Neural crest cell (in vitro differentiated cells): Measurements from ENCODE around the gene AKAP13. TPM values are rescaled to one million over a fixed set of nuclear protein-coding genes. Genes with fewer than 3 reads are reported as not detected.
"Not testable (repeated sequence)": the region's sequence is repeated elsewhere in the genome, so short reads cannot be mapped to it uniquely, and the experiment has no call there.

Experiments
- DNase-seq: peaks from one replicate; pipeline ENCODE4 v3.0.0; 2021; ENCODE audit warnings: low read depth, mixed read lengths, low spot score
- H3K27ac Mint-ChIP-seq: one replicate; pipeline ENCODE4 v1.8.0; 2021; ENCODE audit warnings: mild to moderate bottlenecking, mixed read lengths; ENCODE audit not compliant: unreplicated experiment
- H3K27me3 Mint-ChIP-seq: 2 replicates; pipeline ENCODE4 v1.8.0; 2021; ENCODE audit warnings: low read depth, mild to moderate bottlenecking, mixed read lengths
- H3K36me3 Mint-ChIP-seq: 2 replicates; pipeline ENCODE4 v1.8.0; 2021; ENCODE audit warnings: low read depth, mild to moderate bottlenecking, mixed read lengths
- H3K4me1 Mint-ChIP-seq: 2 replicates; pipeline ENCODE4 v1.8.0; 2021; ENCODE audit warnings: mixed read lengths
- H3K4me3 Mint-ChIP-seq: one replicate; pipeline ENCODE4 v1.8.0; 2021; ENCODE audit warnings: mild to moderate bottlenecking, mixed read lengths
- H3K9me3 Mint-ChIP-seq: 2 replicates; pipeline ENCODE4 v1.8.0; 2021; ENCODE audit warnings: mixed read lengths
- total RNA-seq: library from RNA; stranded (reverse); gene quantifications from 2 replicates; pipeline ENCODE4 v1.2.1, GENCODE V29; 2021
- TF ChIP-seq, protein P1 (sequence below): fragments of 200-600 bp; sonication (generic); conservative IDR thresholded peaks from 2 replicates; pipeline ENCODE4 v1.5.0; 2021; ENCODE audit warnings: antibody characterized with exemption, mild to moderate bottlenecking

Gene AKAP13
- total RNA-seq, 1 donor from 2014 or later = 81.3 TPM

GRCh38 chr15:85651548-85651947 lies 271.1 kb downstream of the AKAP13 start:
- no peak overlapping the region for H3K27ac Mint-ChIP-seq
- H3K9me3 Mint-ChIP-seq = peaks cover 3% of the 10 kb centered on the region
- peaks cover 23% of the 10 kb centered on the region for H3K4me1 Mint-ChIP-seq
- H3K27me3 Mint-ChIP-seq = no peaks in the 10 kb centered on the region
- H3K36me3 Mint-ChIP-seq = peaks cover 16% of the 10 kb centered on the region
- no peak for DNase-seq
- TF ChIP-seq, protein P1, sequence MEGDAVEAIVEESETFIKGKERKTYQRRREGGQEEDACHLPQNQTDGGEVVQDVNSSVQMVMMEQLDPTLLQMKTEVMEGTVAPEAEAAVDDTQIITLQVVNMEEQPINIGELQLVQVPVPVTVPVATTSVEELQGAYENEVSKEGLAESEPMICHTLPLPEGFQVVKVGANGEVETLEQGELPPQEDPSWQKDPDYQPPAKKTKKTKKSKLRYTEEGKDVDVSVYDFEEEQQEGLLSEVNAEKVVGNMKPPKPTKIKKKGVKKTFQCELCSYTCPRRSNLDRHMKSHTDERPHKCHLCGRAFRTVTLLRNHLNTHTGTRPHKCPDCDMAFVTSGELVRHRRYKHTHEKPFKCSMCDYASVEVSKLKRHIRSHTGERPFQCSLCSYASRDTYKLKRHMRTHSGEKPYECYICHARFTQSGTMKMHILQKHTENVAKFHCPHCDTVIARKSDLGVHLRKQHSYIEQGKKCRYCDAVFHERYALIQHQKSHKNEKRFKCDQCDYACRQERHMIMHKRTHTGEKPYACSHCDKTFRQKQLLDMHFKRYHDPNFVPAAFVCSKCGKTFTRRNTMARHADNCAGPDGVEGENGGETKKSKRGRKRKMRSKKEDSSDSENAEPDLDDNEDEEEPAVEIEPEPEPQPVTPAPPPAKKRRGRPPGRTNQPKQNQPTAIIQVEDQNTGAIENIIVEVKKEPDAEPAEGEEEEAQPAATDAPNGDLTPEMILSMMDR = no peak
- H3K4me3 Mint-ChIP-seq = no peak overlapping the region

DNA sequence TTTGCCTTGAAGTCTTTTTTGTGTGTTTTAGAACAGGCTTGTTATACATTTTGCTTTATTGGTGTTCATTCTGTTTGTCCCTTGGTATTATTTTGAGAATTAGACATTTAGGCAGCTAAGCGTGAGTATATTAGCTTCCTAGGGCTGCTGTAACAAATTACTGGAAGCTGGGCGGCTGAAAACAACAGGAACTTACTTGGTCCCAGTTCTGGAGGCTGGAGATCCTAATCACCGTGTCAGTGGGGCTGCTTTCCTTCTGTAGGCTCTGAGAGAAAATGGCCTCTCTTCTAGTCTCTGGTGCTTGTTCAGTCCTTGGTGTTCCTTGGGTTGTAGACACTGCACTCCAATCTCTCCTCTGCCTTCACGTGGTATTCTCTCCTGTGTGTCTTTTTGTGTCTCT lies 272.1 kb downstream of the AKAP13 start:
- Mint-ChIP-seq H3K4me3 (no peak overlapping the region), H3K27me3 (no peaks in the 10 kb centered on the region), H3K36me3 (peaks cover 10% of the 10 kb centered on the region), H3K9me3 (no peaks in the 10 kb centered on the region), H3K27ac (peak overlapping the region; percentile 69), H3K4me1 (peaks cover 23% of the 10 kb centered on the region)
- TF ChIP-seq, protein P1 = no peak
- DNase-seq = no peak

- peaks cover 5% of the 10 kb centered on the region for H3K4me1 Mint-ChIP-seq
- TF ChIP-seq, protein P1 = no peak
- H3K27me3 Mint-ChIP-seq = no peaks in the 10 kb centered on the region
- no peak overlapping the region for H3K4me3 Mint-ChIP-seq
- peaks cover 9% of the 10 kb centered on the region for H3K36me3 Mint-ChIP-seq
- no peak for DNase-seq
- no peaks in the 10 kb centered on the region for H3K9me3 Mint-ChIP-seq
- no peak overlapping the region for H3K27ac Mint-ChIP-seq
These were observed 276.7 kb downstream of the AKAP13 start for GRCh38 chr15:85657132-85657531.

GRCh38 chr15:85658816-85659215 lies 278.4 kb downstream of the AKAP13 start:
- no peak overlapping the region for H3K4me3 Mint-ChIP-seq
- DNase-seq = no peak
- no peaks in the 10 kb centered on the region for H3K27me3 Mint-ChIP-seq
- TF ChIP-seq, protein P1 = no peak
- H3K36me3 Mint-ChIP-seq = peaks cover 7% of the 10 kb centered on the region
- peaks cover 5% of the 10 kb centered on the region for H3K4me1 Mint-ChIP-seq
- H3K27ac Mint-ChIP-seq = no peak overlapping the region
- H3K9me3 Mint-ChIP-seq = no peaks in the 10 kb centered on the region

DNA sequence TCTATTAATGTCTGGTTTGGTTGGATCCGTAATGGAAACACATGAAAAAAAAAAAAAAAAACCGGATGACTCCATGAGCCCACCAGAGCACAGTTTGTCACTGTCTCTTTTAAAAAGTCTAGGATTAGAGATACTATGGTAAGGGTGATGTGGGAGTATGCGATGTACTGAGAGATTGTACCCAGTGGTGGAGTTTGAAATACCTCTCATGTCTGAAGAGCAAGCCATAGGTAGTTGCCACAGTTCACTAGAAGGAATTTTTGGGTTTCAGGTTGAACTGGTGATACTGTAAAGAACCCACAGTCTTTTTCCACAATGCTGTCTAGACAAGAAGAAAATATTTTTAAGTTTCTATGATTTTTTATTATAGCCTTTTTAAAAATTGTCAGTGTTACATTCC lies 281.5 kb downstream of the AKAP13 start:
- no peak overlapping the region for H3K27ac Mint-ChIP-seq
- H3K9me3 Mint-ChIP-seq = no peaks in the 10 kb centered on the region
- H3K36me3 Mint-ChIP-seq = peaks cover 17% of the 10 kb centered on the region
- H3K4me3 Mint-ChIP-seq = no peak overlapping the region
- H3K27me3 Mint-ChIP-seq = no peaks in the 10 kb centered on the region
- DNase-seq = no peak
- H3K4me1 Mint-ChIP-seq = peaks cover under 1% of the 10 kb centered on the region
- TF ChIP-seq, protein P1 = no peak

DNA sequence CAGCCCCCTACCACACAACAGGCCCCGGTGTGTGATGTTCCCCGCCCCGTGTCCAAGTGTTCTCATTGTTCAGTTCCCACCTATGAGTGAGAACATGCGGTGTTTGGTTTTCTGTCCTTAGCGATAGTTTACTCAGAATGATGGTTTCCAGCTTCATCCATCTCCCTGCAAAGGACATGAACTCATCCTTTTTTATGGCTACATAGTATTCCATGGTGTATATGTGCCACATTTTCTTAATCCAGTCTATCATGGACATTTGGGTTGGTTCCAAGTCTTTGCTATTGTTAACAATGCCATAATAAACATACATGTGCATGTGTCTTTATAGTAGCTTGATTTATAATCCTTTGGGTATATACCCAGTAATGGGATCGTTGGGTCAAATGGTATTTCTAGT lies 285.3 kb downstream of the AKAP13 start:
- H3K4me3 Mint-ChIP-seq, DNase-seq, H3K9me3 Mint-ChIP-seq, H3K27ac Mint-ChIP-seq, H3K27me3 Mint-ChIP-seq: not testable (repeated sequence)
- Mint-ChIP-seq H3K36me3 (peaks cover 20% of the 10 kb centered on the region), H3K4me1 (peaks cover 14% of the 10 kb centered on the region)
